ENCODE data around the gene PTGES2. TPM values are rescaled to one million over a fixed set of nuclear protein-coding genes. Genes with fewer than 3 reads are reported as not detected.

Gene PTGES2
- total and polyA plus RNA-seq, 4 donors, result 22.8 to 41.1 (median 31.5) TPM

DNA sequence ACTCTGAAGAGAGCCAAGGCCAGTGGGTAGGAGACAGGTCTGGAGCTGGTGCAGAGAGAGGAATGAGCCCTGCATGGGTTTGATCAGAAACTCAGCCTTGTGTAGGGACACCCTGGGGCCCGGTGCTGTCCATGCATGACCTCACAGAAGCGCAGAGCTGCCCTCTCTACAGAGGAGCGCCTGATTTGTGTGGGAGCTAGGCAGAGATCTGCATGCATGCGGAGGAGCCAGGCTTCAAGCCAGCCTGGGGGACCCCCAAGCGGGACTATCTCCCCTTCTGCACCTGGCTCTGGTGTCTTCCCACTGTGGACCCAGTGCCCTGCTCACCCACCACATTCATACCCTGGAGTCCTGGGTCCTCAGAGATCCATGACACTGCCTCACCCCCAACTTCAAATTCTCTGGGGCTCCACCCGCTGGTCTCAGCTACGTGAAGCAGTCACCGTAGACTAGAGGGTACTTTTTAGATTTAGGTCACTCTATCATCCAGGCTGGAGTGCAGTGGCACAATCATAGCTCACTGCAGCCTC lies 19.1 kb upstream of the PTGES2 start:
- 97% methylated on average over 8 of the region's 8 CpGs for WGBS
- peaks cover 8 to 13% (median 10%) of the 10 kb centered on the region in 4 donors for H3K4me1 ChIP-seq (ENCODE audit: control insufficient read depth in 4 of 4, insufficient read depth in 4 of 4, low read length in 3 of 4)
- H3K4me3 ChIP-seq (ENCODE audit: low read depth in 1 of 3, low read length in 3 of 3), result no peak overlapping the region
- H3K9ac ChIP-seq (ENCODE audit: low read depth in 1 of 2, low read length in 2 of 2), result no peak overlapping the region
- H3K27me3 ChIP-seq (ENCODE audit: control insufficient read depth in 4 of 4, insufficient read depth in 4 of 4, low read length in 3 of 4), result no peaks in the 10 kb centered on the region
- no peak for DNase-seq (ENCODE audit: low spot score)
- no peak overlapping the region for H3K27ac ChIP-seq (ENCODE audit: low read depth in 1 of 2, low read length in 2 of 2)
- H3K36me3 ChIP-seq (ENCODE audit: control insufficient read depth in 4 of 4, insufficient read depth in 3 of 4, low read depth in 1 of 4, low read length in 3 of 4), result no peaks in the 10 kb centered on the region
- no peak for TF ChIP-seq ZBTB33 (IDR thresholded peaks at IDR 0.05)
- TF ChIP-seq, protein P1, sequence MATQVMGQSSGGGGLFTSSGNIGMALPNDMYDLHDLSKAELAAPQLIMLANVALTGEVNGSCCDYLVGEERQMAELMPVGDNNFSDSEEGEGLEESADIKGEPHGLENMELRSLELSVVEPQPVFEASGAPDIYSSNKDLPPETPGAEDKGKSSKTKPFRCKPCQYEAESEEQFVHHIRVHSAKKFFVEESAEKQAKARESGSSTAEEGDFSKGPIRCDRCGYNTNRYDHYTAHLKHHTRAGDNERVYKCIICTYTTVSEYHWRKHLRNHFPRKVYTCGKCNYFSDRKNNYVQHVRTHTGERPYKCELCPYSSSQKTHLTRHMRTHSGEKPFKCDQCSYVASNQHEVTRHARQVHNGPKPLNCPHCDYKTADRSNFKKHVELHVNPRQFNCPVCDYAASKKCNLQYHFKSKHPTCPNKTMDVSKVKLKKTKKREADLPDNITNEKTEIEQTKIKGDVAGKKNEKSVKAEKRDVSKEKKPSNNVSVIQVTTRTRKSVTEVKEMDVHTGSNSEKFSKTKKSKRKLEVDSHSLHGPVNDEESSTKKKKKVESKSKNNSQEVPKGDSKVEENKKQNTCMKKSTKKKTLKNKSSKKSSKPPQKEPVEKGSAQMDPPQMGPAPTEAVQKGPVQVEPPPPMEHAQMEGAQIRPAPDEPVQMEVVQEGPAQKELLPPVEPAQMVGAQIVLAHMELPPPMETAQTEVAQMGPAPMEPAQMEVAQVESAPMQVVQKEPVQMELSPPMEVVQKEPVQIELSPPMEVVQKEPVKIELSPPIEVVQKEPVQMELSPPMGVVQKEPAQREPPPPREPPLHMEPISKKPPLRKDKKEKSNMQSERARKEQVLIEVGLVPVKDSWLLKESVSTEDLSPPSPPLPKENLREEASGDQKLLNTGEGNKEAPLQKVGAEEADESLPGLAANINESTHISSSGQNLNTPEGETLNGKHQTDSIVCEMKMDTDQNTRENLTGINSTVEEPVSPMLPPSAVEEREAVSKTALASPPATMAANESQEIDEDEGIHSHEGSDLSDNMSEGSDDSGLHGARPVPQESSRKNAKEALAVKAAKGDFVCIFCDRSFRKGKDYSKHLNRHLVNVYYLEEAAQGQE (IDR thresholded peaks at IDR 0.05), result no peak
- no peak for TF ChIP-seq HNF4G (IDR thresholded peaks at IDR 0.05)
- TF ChIP-seq GABPA (IDR thresholded peaks at IDR 0.05 in 1 of 2, conservative IDR thresholded peaks at IDR 0.05 in 1 of 2), result no peak
- no peak for TF ChIP-seq NR2F2 (IDR thresholded peaks at IDR 0.05)
- TF ChIP-seq RAD21 (IDR thresholded peaks at IDR 0.05), result no peak
- no peak for TF ChIP-seq HNF4A (conservative IDR thresholded peaks at IDR 0.05)
- no peaks in the 10 kb centered on the region for H3K9me3 ChIP-seq (ENCODE audit: control insufficient read depth in 4 of 4, low read length in 3 of 4)

GRCh38 chr9:128145951-128146351 lies 18.4 kb upstream of the PTGES2 start:
- TF ChIP-seq ZBTB33 (IDR thresholded peaks at IDR 0.05), result no peak
- no peak for TF ChIP-seq FOXA1 (IDR thresholded peaks at IDR 0.05)
- TF ChIP-seq JUND (IDR thresholded peaks at IDR 0.05), result no peak
- TF ChIP-seq RXRA (IDR thresholded peaks at IDR 0.05), result no peak
- no peak for TF ChIP-seq TAF1 (conservative IDR thresholded peaks at IDR 0.05)
- no peak for TF ChIP-seq NR2F2 (IDR thresholded peaks at IDR 0.05)
- no peaks in the 10 kb centered on the region for H3K27me3 ChIP-seq (ENCODE audit: control insufficient read depth in 4 of 4, insufficient read depth in 4 of 4, low read length in 3 of 4)
- peaks cover 8 to 13% (median 10%) of the 10 kb centered on the region in 4 donors for H3K4me1 ChIP-seq (ENCODE audit: control insufficient read depth in 4 of 4, insufficient read depth in 4 of 4, low read length in 3 of 4)
- H3K27ac ChIP-seq (ENCODE audit: low read depth in 1 of 2, low read length in 2 of 2), result no peak overlapping the region
- H3K36me3 ChIP-seq (ENCODE audit: control insufficient read depth in 4 of 4, insufficient read depth in 3 of 4, low read depth in 1 of 4, low read length in 3 of 4), result no peaks in the 10 kb centered on the region
- no peak overlapping the region for H3K4me3 ChIP-seq (ENCODE audit: low read depth in 1 of 3, low read length in 3 of 3)
- no peak overlapping the region for H3K9ac ChIP-seq (ENCODE audit: low read depth in 1 of 2, low read length in 2 of 2)
- H3K9me3 ChIP-seq (ENCODE audit: control insufficient read depth in 4 of 4, low read length in 3 of 4), result no peaks in the 10 kb centered on the region
- DNase-seq (ENCODE audit: low spot score), result no peak
- WGBS, result 92% methylated on average over 13 of the region's 13 CpGs
